ENCODE measurements around the gene RTTN. TPM values are rescaled to one million over a fixed set of nuclear protein-coding genes. Genes with fewer than 3 reads are reported as not detected.

Gene RTTN
- polyA plus RNA-seq, 1 of the 3 experiments (the other 2 are of a cell fraction): 4.7 TPM

DNA sequence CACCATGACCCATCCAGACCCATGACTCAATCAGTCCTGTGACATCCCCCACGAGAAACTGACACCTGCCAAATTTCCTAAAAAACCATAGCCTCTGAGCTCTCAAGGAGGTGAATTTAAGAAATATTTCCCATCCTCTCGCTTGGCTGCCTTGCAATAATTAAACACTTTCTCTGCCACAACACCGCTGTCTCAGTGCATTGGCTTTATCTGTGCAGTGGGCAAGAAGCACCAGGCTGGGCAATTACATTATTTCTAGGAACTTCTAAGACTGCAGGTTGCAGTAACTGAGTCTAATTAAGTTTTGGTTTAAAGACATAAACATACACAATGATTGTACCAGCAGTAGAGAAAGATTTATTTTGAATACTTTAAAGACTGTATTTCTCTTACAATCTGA, 22.0 kb upstream of the RTTN start:
- Histone ChIP-seq H3K27ac (ENCODE audit: low read depth in 2 of 2, low read length in 1 of 2) (no peak overlapping the region), H3K36me3 (replicated peaks in 1 of 2; ENCODE audit: control insufficient read depth in 1 of 2, insufficient read depth in 2 of 2, low read length in 1 of 2) (no peaks in the 10 kb centered on the region), H3K4me3 (ENCODE audit: low read depth in 2 of 2, low read length in 1 of 2) (no peak overlapping the region), H4K20me1 (ENCODE audit: insufficient read depth) (no peaks in the 10 kb centered on the region), H3K79me2 (ENCODE audit: insufficient read depth) (no peaks in the 10 kb centered on the region), H3K9me2 (no peaks in the 10 kb centered on the region), H3K4me1 (ENCODE audit: control insufficient read depth in 1 of 2, insufficient read depth in 2 of 2, low read depth in 1 of 2, low read length in 1 of 2) (no peaks in the 10 kb centered on the region), H3F3A (replicated peaks; ENCODE audit: insufficient read depth) (no peaks in the 10 kb centered on the region), H2AFZ (ENCODE audit: low read depth) (no peak overlapping the region), H3K27me3 (ENCODE audit: insufficient read depth) (no peaks in the 10 kb centered on the region), H3K4me2 (no peak overlapping the region), H3K9ac (no peak overlapping the region), H3K9me3 (peaks cover 9% of the 10 kb centered on the region)
- no peak for DNase-seq
- POLR2A ChIA-PET: no interaction called here
- WGBS (ENCODE audit: low lambda C conversion rate): 24% methylated on average over 3 of the region's 3 CpGs
- CTCF ChIA-PET: interaction anchor here (1.9 kb wide), 1 partner anchor 32 kb away, joined by 4 read pairs; no protein-coding TSS in a partner anchor
- no peak for TF ChIP-seq MXI1 (IDR thresholded peaks at IDR 0.05; ENCODE audit: low read depth, low read length)
- no peak for TF ChIP-seq ELF1 (IDR thresholded peaks at IDR 0.05)
- no peak for TF ChIP-seq GABPA (IDR thresholded peaks at IDR 0.05; ENCODE audit: low read depth)
- TF ChIP-seq EP300 (IDR thresholded peaks at IDR 0.05; ENCODE audit: borderline replicate concordance in 1 of 2, low read depth in 1 of 2, low read length in 1 of 2): no peak
- TF ChIP-seq, protein P1, sequence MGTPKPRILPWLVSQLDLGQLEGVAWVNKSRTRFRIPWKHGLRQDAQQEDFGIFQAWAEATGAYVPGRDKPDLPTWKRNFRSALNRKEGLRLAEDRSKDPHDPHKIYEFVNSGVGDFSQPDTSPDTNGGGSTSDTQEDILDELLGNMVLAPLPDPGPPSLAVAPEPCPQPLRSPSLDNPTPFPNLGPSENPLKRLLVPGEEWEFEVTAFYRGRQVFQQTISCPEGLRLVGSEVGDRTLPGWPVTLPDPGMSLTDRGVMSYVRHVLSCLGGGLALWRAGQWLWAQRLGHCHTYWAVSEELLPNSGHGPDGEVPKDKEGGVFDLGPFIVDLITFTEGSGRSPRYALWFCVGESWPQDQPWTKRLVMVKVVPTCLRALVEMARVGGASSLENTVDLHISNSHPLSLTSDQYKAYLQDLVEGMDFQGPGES (IDR thresholded peaks at IDR 0.05; ENCODE audit: low read depth, low read length): no peak
- no peak for TF ChIP-seq RAD21 (IDR thresholded peaks at IDR 0.05; ENCODE audit: low read length)
- TF ChIP-seq TEAD4 (IDR thresholded peaks at IDR 0.05; ENCODE audit: borderline replicate concordance, insufficient read depth): no peak
- no peak for TF ChIP-seq FOSL2 (IDR thresholded peaks at IDR 0.05; ENCODE audit: borderline replicate concordance, low read depth)
- TF ChIP-seq, protein P2, sequence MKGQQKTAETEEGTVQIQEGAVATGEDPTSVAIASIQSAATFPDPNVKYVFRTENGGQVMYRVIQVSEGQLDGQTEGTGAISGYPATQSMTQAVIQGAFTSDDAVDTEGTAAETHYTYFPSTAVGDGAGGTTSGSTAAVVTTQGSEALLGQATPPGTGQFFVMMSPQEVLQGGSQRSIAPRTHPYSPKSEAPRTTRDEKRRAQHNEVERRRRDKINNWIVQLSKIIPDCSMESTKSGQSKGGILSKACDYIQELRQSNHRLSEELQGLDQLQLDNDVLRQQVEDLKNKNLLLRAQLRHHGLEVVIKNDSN (IDR thresholded peaks at IDR 0.05; ENCODE audit: borderline replicate concordance, low read depth): no peak
- TF ChIP-seq RCOR1 (IDR thresholded peaks at IDR 0.05; ENCODE audit: low read length): no peak
- TF ChIP-seq CHD2 (IDR thresholded peaks at IDR 0.05; ENCODE audit: low read length, partially characterized antibody): no peak
- no peak for TF ChIP-seq YY1 (IDR thresholded peaks at IDR 0.05; ENCODE audit: low read depth)
- TF ChIP-seq POLR2AphosphoS5 (IDR thresholded peaks at IDR 0.05; ENCODE audit: low read depth, low read length): no peak
- TF ChIP-seq EZH2phosphoT487 (IDR thresholded peaks at IDR 0.05; ENCODE audit: borderline replicate concordance, low read depth): no peak
- TF ChIP-seq JUND (IDR thresholded peaks at IDR 0.05): no peak
- TF ChIP-seq, protein P3, sequence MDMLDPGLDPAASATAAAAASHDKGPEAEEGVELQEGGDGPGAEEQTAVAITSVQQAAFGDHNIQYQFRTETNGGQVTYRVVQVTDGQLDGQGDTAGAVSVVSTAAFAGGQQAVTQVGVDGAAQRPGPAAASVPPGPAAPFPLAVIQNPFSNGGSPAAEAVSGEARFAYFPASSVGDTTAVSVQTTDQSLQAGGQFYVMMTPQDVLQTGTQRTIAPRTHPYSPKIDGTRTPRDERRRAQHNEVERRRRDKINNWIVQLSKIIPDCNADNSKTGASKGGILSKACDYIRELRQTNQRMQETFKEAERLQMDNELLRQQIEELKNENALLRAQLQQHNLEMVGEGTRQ (IDR thresholded peaks at IDR 0.05; ENCODE audit: borderline replicate concordance, low read depth, low read length): no peak
- no peak for TF ChIP-seq NRF1 (IDR thresholded peaks at IDR 0.05; ENCODE audit: low read depth, low read length)
- TF ChIP-seq NFIC (IDR thresholded peaks at IDR 0.05; ENCODE audit: borderline replicate concordance): no peak
- TF ChIP-seq RXRA (IDR thresholded peaks at IDR 0.05; ENCODE audit: borderline replicate concordance, low read depth): no peak

Data from SK-N-SH (cell line).